Fibroblast of pulmonary artery (primary cell): ENCODE results near the gene TSPAN8.

Source experiments
- DNase-seq: peaks from one replicate; pipeline ENCODE4 v3.0.0-alpha.2; 2010; ENCODE audit warnings: low read depth
- H3K4me3 ChIP-seq: replicated peaks from 2 replicates; pipeline ENCODE4 v1.5.1; 2011; ENCODE audit warnings: low read depth, mild to moderate bottlenecking, control low read depth, low read length, moderate library complexity
- CTCF ChIP-seq: IDR thresholded peaks from 2 replicates; pipeline ENCODE4 v1.5.1; 2011; ENCODE audit warnings: mild to moderate bottlenecking, control low read depth, low read length, inconsistent platforms; ENCODE audit errors: missing control alignments

The TSPAN8 gene

GRCh38 chr12:71193041-71193440 lies 35.2 kb upstream of the TSPAN8 start:
- H3K4me3 ChIP-seq, result no peak overlapping the region
- no peak for TF ChIP-seq CTCF
- DNase-seq, result no peak

GRCh38 chr12:71191509-71192196 lies 33.9 kb upstream of the TSPAN8 start:
- no peak for DNase-seq
- no peak overlapping the region for H3K4me3 ChIP-seq
- no peak for TF ChIP-seq CTCF

GRCh38 chr12:71190822-71191221 lies 33.0 kb upstream of the TSPAN8 start:
- no peak for TF ChIP-seq CTCF

GRCh38 chr12:71187379-71187778 lies 29.6 kb upstream of the TSPAN8 start:
- no peak for DNase-seq
- no peak overlapping the region for H3K4me3 ChIP-seq
- TF ChIP-seq CTCF, result no peak

More at GRCh38 chr12:71190822-71191221, 33.0 kb upstream of the TSPAN8 start:
- H3K4me3 ChIP-seq, result no peak overlapping the region
- no peak for DNase-seq

DNA sequence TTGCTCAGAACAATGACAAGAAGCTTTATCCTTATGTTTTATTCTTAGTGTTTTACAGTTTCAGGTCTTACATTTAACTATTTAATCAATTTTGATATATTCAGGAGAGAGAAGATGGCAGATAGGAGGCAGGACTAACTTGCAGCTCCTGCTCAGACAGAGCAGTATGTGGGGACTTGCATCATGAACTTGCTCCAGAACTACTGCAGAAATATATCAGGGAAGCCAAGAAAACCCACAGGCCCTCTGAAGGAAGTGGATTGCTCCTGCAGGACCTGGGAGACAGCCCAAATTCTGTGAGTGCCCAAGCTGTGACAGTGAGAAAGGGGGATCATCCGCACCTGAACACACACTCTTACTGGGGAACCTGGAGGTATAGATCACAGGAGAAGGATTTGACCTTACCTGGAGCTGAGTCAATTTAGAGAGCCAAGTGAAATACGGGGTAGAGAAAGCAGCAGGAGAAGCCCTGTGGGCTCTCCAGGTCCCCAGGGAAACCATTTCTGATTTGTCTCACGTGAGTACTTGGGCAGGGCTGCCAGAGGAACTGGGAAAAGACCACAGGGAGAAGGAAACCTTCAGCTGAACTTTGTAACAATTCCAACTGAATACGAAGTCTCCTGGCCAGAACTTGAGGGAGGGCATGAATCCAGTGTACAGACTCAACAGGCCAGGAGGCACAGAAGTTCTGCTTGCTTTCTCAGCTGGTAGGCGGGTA lies 28.9 kb upstream of the TSPAN8 start:
- DNase-seq, result peak; percentile 42
- no peak for TF ChIP-seq CTCF
- H3K4me3 ChIP-seq, result no peak overlapping the region

DNA sequence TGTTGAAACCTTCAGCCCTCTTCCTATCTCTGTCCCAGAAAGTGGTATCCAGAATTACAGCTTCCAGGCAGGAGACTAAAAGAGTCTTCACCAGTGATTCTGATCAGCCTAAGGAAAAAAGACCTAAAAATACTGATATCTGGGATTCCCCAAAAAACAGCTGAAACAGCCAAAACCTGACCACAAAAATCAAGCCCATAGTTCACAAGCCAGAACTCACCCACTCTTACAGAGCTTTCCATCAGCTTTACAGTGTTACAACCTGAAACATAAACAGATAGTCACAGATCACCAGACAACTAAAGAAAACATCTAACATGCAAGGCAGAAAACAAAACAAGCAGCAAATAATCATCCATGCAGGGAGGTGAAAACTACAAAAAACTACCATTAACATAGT lies 26.0 kb upstream of the TSPAN8 start:
- peak; percentile 31 for DNase-seq
- H3K4me3 ChIP-seq, result no peak overlapping the region
- TF ChIP-seq CTCF, result no peak
